Suppressor macrophage (primary cell): ENCODE data around the gene CCDC9.
A peak's percentile ranks its signal among the peaks of the same experiment; 100 is the strongest.
"Not testable (repeated sequence)": the region's sequence is repeated elsewhere in the genome, so short reads cannot be mapped to it uniquely, and the experiment has no call there.

Experiments
- DNase-seq, 4 experiments: peaks; one replicate each; pipeline ENCODE4 v3.0.0-alpha.2; 2020 to 2022

CCDC9 gene

GRCh38 chr19:47232422-47233211 is 23.7 kb upstream of the CCDC9 start:
- DNase-seq: peak; percentile 31 to 53 (median 44)

GRCh38 chr19:47236072-47236675 is 20.2 kb upstream of the CCDC9 start:
- DNase-seq: no peak

- DNase-seq: no peak
Measured at GRCh38 chr19:47239152-47239551, 17.2 kb upstream of the CCDC9 start.

- peak in 1 of 4 experiments; percentile 36 for DNase-seq
Measured at GRCh38 chr19:47239610-47240296, 16.6 kb upstream of the CCDC9 start.

- no peak for DNase-seq
Measured at GRCh38 chr19:47240556-47240955, 15.8 kb upstream of the CCDC9 start.

GRCh38 chr19:47240996-47241918 is 15.1 kb upstream of the CCDC9 start:
- DNase-seq: peak; percentile 37 to 77 (median 62)

GRCh38 chr19:47241919-47242577 is 14.3 kb upstream of the CCDC9 start:
- DNase-seq: no peak

- DNase-seq: no peak
Measured at GRCh38 chr19:47243364-47243775, 13.0 kb upstream of the CCDC9 start.

- DNase-seq: peak; percentile 97 to 99 (median 98)
Measured at GRCh38 chr19:47243776-47244547, 12.4 kb upstream of the CCDC9 start.

GRCh38 chr19:47247308-47247990 is 8.9 kb upstream of the CCDC9 start:
- peak; percentile 80 to 92 (median 90) for DNase-seq

GRCh38 chr19:47253016-47253415 is 3.3 kb upstream of the CCDC9 start:
- not testable (repeated sequence) for DNase-seq

- DNase-seq: no peak
Measured at GRCh38 chr19:47253467-47253881, 2.9 kb upstream of the CCDC9 start.

GRCh38 chr19:47253970-47254369 is 2.4 kb upstream of the CCDC9 start:
- DNase-seq: no peak

- peak; percentile 100 for DNase-seq
Measured at GRCh38 chr19:47256693-47257410, 527 bp downstream of the CCDC9 start.

- no peak for DNase-seq
Measured at GRCh38 chr19:47257411-47258169, 1.3 kb downstream of the CCDC9 start.

- DNase-seq: no peak
Measured at GRCh38 chr19:47258434-47258833, 2.1 kb downstream of the CCDC9 start.

GRCh38 chr19:47258895-47259555 is 2.7 kb downstream of the CCDC9 start:
- no peak for DNase-seq

GRCh38 chr19:47260476-47260875 is 4.2 kb downstream of the CCDC9 start:
- DNase-seq: no peak
